Measurements from ENCODE around the gene TEAD3. TPM values are rescaled to one million over a fixed set of nuclear protein-coding genes. Genes with fewer than 3 reads are reported as not detected.
"Not testable (repeated sequence)": the region's sequence is repeated elsewhere in the genome, so short reads cannot be mapped to it uniquely, and the experiment has no call there.

Gene TEAD3
- total RNA-seq, 2 donors from 2014 or later = 25.5 to 32.1 TPM

- not testable (repeated sequence) for DNase-seq
These were observed 58.4 kb downstream of the TEAD3 start for GRCh38 chr6:35438378-35439065.

DNA sequence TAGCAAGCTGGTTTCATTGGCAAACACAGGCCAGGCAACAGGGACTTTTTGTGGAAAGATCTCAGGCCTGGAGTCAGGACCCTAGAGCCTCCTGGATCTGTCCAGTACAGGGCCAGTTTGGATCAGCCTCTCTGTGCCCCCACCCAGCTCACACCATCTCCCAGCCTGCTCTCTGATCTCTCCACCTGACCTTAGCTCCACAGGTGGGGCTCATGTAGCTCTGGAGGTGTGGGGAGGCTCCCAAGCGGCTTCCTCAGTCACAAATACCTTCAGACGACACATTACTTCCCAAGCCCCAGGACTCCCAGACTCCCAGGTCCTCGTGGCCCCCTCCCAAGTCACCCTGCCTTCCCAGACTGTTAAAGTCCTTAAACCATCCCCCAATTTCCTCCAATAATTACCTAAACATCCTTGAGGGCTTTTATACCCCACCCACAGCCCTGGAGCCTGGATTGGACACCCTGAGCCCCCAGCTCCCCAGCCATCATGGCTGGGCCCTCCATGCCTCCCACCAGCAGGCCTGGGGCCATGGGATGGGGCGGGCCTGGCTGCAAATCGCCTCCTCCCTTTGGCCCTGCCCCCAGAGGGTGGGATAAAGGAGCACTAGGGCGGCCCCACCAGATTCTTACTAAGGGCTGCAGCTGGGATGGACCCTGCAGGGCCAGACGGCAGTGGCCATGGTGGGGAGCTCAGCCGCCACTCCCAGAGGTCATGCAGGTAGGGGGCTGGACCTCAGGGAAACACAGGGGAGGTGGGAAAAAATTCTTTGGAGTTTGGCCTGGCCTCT is 60.6 kb downstream of the TEAD3 start:
- peak; percentile 55 for ATAC-seq
- DNase-seq = no peak
- intact Hi-C loops (cut with DNase I, micrococcal nuclease) = loop anchor here in 1 of 2 donors (10.0 kb wide), 1 partner anchor 91 kb away; the partner anchor contains the start of gene PPARD

More at GRCh38 chr6:35438378-35439065, 58.4 kb downstream of the TEAD3 start:
- intact Hi-C loops (cut with DNase I, micrococcal nuclease) = loop anchor here in 1 of 2 donors (10.0 kb wide), 1 partner anchor 94 kb away; the partner anchor contains the start of gene PPARD
- not testable (repeated sequence) for ATAC-seq

- ATAC-seq = peak; percentile 89
- DNase-seq = peak; percentile 87 to 93
- intact Hi-C loops (cut with DNase I, micrococcal nuclease) = loop anchor here in 1 of 2 donors (10.0 kb wide), 1 partner anchor 90 kb away; the partner anchor contains the start of gene PPARD
These were observed 61.6 kb downstream of the TEAD3 start for GRCh38 chr6:35435074-35435837.

DNA sequence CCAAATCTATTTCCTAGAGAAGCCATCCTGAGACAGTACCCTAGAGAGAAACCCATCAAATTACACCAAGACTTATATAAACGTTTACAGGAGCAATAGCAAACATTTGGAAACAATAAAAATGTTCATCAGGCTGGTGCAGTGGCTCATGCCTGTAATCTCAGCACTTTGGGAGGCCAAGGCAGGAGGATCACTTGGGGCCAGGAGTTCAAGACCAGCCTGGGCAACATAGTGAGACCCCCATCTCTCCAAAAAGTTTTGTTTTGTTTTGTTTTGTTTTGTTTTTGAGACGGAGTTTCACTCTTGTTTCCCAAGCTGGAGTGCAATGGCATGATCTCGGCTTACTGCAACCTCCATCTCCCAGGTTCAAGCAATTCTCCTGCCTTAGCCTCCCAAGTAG is 64.2 kb downstream of the TEAD3 start:
- not testable (repeated sequence) for DNase-seq, ATAC-seq
- intact Hi-C loops (cut with DNase I, micrococcal nuclease) = loop anchor here in 1 of 2 donors (10.0 kb wide), 1 partner anchor 88 kb away; the partner anchor contains the start of gene PPARD

DNA sequence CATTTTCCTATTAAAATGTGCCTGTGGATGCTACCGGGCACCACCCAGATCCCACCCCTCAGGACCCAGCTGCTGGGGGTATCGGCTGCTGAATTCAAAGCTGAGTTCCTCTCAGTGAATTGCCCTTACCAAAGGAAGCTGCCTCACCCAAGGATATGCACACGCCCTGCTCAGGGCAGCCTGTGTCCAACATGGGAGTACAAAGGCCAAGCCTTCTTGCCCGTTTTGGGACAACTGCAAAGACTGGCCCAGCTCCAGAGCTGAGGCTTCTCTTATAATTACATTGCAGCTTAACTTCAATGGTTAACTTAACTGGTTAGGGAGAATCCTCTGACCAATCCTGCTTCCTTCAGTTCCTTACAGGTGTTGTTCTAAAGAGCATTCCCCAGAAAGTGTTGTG is 64.6 kb downstream of the TEAD3 start:
- intact Hi-C loops (cut with DNase I, micrococcal nuclease) = loop anchor here in 1 of 2 donors (10.0 kb wide), 1 partner anchor 87 kb away; the partner anchor contains the start of gene PPARD
- ATAC-seq = peak; percentile 78
- DNase-seq = peak; percentile 67 to 74

DNA sequence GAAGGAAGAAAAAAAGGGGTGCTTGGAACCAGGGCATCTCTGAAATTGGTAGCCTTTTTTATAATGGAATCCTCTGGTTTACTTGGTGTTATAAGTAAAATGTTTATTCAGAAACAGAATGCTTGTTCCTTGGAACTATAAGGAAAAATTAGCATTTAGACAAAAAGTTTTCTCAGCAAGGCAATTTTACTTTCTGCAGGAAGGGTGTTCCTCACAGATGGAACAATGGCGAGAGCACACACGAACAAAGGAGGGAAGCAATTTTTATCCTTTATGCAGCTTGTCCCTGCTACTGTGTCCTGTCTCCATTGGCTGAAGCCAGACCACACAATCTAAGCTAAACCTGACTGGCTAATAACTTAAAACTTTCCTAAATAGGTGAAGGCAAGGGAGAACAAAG is 67.4 kb downstream of the TEAD3 start:
- intact Hi-C loops (cut with DNase I, micrococcal nuclease) = no loop called here
- ATAC-seq = no peak
- no peak for DNase-seq

DNA sequence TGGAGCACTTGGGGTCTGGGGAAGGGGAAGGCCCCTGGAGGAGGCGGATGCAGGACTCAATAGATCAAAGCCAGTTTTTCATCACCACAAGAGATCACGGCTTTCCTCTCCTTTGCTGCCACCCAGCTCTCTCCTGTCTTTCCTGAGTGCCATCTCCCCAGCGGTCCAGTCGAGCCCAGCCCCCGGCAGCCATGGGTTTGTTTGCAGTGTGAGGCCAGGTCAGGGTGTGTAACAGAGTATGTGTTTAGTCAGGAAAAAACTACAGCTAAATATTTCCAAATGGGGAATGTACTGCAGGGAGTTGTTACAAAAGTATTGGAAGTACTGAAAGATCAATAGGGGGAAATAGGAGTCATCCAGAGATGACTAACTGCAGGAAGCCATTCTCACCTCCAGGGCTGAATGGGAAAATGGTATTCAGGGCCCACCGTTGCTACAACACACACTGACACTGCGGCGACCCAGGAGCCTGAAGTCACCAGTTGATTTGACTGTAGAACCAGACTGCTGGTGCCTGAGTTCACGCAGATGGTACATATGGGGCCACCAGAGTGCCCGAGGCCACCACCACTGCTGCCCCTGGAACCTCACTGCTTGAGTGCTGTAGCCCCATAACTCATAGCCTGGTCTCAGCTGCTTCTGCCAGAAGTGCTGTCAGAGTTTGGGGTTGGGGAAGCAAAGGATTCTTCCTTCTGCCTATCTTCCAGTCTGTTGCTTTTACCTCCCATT is 68.3 kb downstream of the TEAD3 start:
- intact Hi-C loops (cut with DNase I, micrococcal nuclease) = no loop called here
- ATAC-seq = no peak
- no peak for DNase-seq

DNA sequence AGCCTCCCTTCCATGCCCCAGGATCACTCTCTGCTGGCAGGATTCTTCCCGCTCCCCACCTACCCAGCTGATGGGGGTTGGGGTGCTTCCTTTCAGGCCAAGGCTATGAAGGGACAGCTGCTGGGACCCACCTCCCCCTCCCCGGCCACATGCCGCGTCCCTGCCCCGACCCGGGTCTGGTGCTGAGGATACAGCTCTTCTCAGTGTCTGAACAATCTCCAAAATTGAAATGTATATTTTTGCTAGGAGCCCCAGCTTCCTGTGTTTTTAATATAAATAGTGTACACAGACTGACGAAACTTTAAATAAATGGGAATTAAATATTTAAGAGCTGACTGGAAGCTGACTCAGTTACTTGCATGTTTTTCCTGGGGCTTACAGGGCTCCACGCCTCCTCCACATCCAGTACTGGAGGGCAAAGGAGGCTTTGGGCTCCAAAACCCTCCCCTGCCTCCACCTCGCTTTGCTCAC is 69.0 kb downstream of the TEAD3 start:
- no peak for DNase-seq
- intact Hi-C loops (cut with DNase I, micrococcal nuclease) = no loop called here
- ATAC-seq = no peak

- ATAC-seq = no peak
- intact Hi-C loops (cut with DNase I, micrococcal nuclease) = no loop called here
These were observed 69.4 kb downstream of the TEAD3 start for GRCh38 chr6:35427435-35427834.

DNA sequence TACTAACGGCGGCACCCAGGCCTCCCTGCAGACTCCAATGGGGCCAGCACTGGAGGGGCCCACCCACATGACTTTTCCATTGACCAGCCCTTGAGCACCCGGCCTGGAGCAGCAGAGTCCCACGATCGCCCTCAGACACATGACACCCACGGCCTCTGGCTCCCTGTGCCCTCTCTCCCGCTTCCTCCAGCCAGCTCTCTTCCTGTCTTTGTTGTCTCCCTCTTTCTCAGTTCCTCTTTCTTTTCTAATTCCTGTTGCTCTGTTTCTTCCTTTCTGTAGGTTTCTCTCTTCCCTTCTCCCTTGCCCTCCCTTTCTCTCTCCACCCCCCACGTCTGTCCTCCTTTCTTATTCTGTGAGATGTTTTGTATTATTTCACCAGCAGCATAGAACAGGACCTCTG is 70.8 kb downstream of the TEAD3 start:
- intact Hi-C loops (cut with DNase I, micrococcal nuclease) = no loop called here

More at GRCh38 chr6:35427435-35427834, 69.4 kb downstream of the TEAD3 start:
- DNase-seq = no peak

DNA sequence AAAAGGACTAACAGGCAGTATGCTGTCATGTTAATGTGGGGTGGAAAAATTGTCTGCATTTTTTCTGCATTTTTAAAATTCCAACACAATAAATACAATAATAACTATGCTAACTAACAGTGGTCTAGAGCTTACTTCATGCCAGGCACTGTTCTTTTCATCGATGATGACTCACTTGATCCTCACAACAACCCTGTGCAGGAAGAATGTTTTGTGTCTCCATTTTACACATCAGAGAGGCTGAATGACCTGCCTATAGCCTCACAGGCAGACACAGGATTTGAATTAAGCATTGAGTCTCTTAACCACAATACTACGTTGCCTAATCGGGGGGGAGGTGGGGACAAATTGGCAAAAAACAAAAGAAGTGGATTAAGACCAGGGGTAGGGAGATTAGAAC is 71.6 kb downstream of the TEAD3 start:
- ATAC-seq (no peak), DNase-seq (no peak)
- intact Hi-C loops (cut with DNase I, micrococcal nuclease) = no loop called here

More for the DNA sequence above, 70.8 kb downstream of the TEAD3 start:
- no peak for DNase-seq
- ATAC-seq = peak; percentile 14

Small RNA genes lying within 50 kb of the gene (microRNA-seq; reads per million reads assigned to microRNA genes)
- 0 to 1.1 reads per million in 2 donors for gene MIR7111

Other genes starting within 250 kb of the TEAD3 start
- gene ZNF76, start 237.3 kb downstream of the TEAD3 start, total RNA-seq = 10 to 100 TPM; 29.1 to 33.5 TPM
- 10 to 100 TPM; 10.3 to 10.5 TPM for gene DEF6, start 199.3 kb downstream of the TEAD3 start, total RNA-seq
- gene PPARD, start 154.5 kb downstream of the TEAD3 start, total RNA-seq = 10 to 100 TPM; 36.0 to 68.0 TPM
- 1 to 10 TPM; 3.8 to 4.9 TPM for gene FANCE, start 44.7 kb downstream of the TEAD3 start, total RNA-seq
- gene RPL10A, start 28.7 kb downstream of the TEAD3 start, total RNA-seq = 100 to 1,000 TPM; 901 to 914 TPM
- gene TULP1, start 15.8 kb upstream of the TEAD3 start, total RNA-seq = not detected
- gene FKBP5, start 191.8 kb upstream of the TEAD3 start, total RNA-seq = 100 to 1,000 TPM in 1 of 2 donors, 10 to 100 TPM in 1; 40.3 to 252 TPM
- under 1 TPM in 1 of 2 donors, not detected in 1; 0.46 TPM for gene ARMC12, start 240.0 kb upstream of the TEAD3 start, total RNA-seq